ENCODE results near the gene IRAG1.

- TF ChIP-seq CTCF (IDR thresholded peaks at IDR 0.05) (no peak), POLR2A (IDR thresholded peaks at IDR 0.05) (no peak)
These were observed 34.8 kb downstream of the IRAG1 start for GRCh38 chr11:10658621-10659338.

All from gastroesophageal sphincter (tissue), 3 donors.